Activated CD8-positive, alpha-beta memory T cell treated with anti-CD3 and anti-CD28 coated beads, Interleukin-2, amount 50 U/mL, for 1 hour (primary cell): ENCODE measurements around the gene CCDC169.
"Not testable (repeated sequence)": the region's sequence is repeated elsewhere in the genome, so short reads cannot be mapped to it uniquely, and the experiment has no call there.

ENCODE experiments used
- DNase-seq: peaks from one replicate; pipeline ENCODE4 v3.0.0-alpha.2; 2020; ENCODE audit errors: extremely low read depth

CCDC169 gene

DNA sequence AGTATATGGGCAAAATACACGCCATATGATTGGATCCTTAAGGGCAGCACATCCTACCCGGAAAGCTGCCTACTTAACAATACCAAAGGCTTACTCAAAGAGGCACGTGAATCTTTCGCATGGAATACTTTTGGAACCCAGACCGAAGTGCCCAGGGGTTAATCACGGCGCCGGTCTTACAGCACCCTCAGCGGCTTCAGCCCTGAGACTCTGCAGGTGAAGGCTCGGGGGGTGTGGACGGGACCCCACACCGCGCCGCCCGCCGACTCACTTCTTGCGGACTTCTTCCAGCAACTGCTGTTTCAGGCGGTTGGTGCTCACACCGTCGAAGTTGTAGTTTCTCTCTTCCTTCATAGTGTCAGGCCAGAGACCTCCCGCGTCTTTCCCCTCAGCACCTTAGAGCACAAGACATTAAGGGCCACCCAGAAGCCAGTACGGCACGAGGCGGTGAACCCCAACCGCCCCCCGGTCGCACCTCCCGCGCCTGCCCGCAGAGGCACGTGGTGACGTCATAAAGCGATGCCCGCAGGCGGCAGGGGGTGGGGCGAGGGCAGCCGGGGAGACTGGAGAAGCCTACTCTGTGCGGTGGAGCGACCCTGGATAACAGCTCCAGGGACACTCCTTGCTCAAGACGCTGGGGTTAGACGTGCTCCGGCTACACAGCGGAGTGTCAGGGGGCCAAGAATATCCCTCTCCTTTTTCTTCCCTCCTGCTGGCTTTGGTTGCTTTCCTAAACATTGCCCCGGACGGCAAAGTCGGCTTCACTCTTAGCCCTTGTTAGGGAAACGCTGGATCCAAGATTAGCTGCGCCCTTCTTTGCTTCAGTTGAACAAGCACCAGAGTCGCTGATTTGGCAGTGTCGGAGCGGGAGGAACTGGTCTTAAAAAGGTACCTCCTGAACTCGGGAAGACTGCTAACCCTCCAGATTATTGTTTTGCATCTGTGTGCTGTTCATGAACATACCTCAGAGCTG lies at the start of gene CCDC169:
Gene CCDC169, minus strand, starts transcription at position 449 of the 973 bp plus-strand sequence. Its CDS starts 95 bp downstream, at position 354.
- peak; percentile 3 for DNase-seq

DNA sequence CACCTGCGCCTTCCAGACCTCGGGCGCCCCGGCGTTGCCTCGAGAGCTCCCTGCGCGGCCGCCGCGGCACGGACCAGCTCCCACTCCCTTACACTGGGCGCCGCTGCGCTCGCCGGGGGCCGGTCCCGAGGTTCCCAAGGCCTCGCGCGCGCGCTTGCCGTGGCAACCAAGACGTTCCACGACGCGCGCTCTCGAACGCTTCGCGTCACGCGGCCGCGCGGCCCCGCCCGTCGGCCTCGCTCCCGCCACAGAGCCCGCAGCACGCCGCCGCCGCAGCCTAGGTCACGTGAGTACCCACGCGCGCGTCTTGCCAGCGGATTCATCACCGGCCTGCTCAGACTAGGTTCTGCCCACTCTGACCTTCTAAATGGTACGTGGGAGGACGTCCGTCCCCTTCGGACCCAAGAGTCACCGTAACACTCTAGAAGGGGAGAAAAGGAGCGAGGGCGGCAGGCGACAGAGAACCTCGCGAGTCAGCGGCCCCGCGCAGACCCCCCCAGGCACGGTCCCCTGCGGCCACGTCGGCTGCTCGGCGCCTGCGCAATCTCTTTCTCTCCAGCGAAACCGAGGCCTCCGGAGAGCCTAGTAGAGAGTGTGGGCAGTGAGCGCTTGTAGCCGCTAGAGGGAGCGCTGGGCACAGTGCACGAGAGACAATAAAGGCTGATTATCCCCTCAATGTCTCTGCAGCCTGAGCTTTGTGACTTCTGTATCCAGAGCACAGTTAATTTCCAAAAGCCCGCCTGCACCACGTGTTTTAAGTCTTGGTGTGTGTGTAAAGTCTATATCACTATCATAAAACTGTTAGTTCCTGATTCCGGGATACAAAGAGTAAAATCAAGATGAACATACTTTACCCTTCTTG lies 48.8 kb upstream of the CCDC169 start, which contains the start of gene SPART:
Gene SPART, minus strand, starts transcription at position 173 of the 862 bp plus-strand sequence. CDS start 10,564 bp downstream, outside the sequence.
- peak; percentile 55 for DNase-seq

GRCh38 chr13:36345438-36346221 lies 48.0 kb upstream of the CCDC169 start:
- no peak for DNase-seq

DNA sequence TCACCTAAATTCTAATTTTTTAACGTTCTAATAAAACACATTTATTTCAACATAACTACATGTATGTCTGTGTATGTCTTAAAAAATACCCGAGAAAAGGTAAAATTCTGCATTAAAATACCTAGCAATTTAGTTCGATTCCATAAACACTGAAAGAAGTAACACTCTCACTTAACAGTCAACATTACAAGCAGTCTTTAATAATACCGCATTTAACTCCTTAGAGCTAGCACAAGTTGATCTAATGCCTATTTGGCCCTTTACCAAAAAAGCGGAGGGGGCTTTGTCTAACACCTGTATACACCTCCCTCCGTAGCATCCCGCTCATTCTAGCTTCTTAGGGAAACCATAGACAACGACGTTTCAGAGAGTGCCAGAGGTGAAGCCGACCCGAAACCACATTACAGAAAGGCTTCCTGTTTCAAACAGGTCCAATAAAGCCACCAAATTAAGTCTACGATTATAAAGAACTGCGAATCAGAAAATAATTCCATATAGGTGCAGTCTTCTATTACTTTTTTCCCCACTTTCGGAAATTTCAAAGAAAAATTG lies 47.3 kb upstream of the CCDC169 start:
- no peak for DNase-seq

DNA sequence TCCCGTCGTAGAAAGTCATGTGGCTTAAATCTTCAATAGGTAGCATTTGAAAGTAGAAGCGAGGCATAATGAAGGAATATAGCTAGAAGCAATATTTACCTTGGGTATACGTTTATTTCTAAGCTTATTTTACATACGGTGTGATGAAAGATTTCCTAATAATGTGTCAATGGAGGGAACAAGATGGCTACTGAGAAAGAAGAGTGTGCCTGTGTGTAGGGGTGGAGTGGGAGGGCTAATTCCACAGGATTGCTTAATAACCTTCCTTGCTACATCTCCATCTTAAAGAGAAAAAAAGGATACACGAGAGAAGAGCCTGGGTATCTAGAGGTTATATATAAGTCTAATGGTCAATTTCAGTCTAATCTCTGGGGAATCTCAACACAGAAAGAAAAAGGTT lies 46.6 kb upstream of the CCDC169 start:
- DNase-seq: no peak

GRCh38 chr13:36343766-36344165 lies 46.2 kb upstream of the CCDC169 start:
- no peak for DNase-seq

- DNase-seq: no peak
These were observed 45.1 kb upstream of the CCDC169 start for GRCh38 chr13:36342715-36343114.

DNA sequence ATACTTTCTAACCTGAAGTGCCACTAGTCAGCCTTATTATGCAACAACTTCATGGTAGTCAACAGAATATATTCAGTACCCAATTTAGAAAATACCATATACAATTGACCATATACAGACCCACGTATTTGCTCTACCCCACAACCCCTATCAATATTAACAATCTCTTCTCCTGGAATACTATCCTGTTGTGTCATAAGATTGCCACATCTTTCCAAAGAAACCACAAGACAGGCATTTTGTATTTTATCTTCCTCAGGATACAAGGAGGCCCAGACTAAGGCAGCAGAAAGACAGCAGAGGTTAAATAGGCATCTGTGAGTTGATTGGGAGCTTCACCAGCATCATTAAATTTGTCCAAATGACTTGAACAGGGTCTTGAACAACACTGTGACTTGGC lies 44.1 kb upstream of the CCDC169 start:
- no peak for DNase-seq

DNA sequence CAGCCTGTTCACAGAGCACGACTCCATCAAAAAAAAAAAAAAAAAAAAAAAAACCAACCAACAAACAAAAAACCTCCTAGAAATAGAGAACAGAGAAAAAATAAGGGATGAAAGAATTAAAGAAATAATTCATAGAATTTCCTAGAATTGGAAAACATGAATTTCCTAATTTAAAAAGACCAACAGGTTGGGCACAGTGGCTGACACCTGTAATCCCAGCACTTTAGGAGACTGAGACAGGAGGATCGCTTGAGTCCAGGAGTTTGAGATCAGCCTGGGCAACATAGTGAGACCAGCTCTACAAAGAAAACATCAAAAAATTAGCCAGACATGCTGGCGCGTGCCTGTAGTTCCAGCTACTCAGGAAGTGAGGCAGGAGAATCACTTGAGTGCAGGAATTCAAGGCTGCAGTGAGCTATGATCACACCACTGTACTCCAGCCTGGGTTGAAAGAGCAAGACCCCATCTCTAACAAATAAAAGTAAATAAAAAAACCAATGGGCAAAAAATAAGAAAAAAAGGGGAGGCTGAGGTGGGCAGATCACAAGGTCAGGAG lies 42.1 kb upstream of the CCDC169 start:
- DNase-seq: no peak

- no peak for DNase-seq
These were observed 40.5 kb upstream of the CCDC169 start for GRCh38 chr13:36337938-36338641.

DNA sequence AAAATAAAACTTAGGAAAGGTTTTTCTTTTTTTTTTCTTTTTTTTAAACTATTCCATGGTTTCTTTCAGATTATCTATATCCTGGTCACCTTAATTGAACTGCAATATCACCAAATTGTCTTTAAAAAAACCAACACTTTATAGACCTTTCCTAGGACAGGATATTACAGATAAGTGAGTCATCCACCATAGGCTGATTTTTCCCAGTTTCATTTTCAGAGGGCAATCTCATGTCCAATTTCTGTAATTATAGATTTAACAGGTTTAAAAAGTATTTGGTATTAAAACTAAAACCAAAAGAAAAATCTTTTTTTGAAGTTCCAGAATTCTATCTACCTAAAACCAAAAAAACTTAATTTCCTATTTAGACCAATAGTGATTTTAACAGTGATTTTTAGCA lies 35.4 kb upstream of the CCDC169 start:
- DNase-seq: no peak

GRCh38 chr13:36332255-36332654 lies 34.6 kb upstream of the CCDC169 start:
- not testable (repeated sequence) for DNase-seq

- no peak for DNase-seq
These were observed 33.7 kb upstream of the CCDC169 start for GRCh38 chr13:36331280-36331679.

DNA sequence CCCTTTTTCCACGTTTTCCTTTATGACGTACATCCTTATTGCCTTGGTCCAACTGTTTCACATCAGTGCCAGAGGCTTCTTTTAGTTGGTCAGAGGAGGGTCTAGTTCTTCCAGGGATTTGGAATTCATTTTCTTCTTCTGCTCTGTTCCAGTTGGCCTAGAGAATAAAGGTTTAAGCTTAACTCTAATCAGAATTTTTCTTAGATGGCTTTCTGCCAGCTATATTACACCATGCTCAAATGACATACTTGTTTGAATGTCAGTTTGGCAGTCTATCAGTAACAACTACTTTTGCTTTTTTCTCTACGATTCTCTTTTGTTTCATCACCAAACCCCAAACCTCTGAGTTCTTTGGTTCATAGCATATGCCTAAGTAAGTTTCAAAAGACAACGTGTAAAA lies 31.7 kb upstream of the CCDC169 start:
- no peak for DNase-seq

- no peak for DNase-seq
These were observed 31.2 kb upstream of the CCDC169 start for GRCh38 chr13:36328821-36329220.

DNA sequence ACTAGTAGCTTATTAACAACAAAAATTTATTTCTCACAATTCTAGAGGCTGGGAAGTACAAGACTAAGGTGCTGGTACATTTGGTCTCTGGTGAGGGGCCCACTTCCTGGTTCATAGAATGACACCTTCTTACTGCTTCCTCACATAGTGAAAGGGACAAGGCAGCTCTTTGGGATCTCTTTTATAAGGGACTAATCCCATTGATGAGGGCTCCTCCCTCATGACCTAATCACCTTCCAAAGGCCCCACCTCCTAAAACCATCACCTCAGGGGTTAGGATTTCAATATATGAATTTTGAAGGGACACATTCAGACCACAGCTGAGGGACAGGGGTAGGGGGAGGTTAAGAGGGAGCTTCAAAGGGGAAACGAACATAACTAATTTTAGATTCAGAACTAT lies 28.3 kb upstream of the CCDC169 start:
- DNase-seq: no peak

- DNase-seq: not testable (repeated sequence)
These were observed 27.3 kb upstream of the CCDC169 start for GRCh38 chr13:36324881-36325280.

DNA sequence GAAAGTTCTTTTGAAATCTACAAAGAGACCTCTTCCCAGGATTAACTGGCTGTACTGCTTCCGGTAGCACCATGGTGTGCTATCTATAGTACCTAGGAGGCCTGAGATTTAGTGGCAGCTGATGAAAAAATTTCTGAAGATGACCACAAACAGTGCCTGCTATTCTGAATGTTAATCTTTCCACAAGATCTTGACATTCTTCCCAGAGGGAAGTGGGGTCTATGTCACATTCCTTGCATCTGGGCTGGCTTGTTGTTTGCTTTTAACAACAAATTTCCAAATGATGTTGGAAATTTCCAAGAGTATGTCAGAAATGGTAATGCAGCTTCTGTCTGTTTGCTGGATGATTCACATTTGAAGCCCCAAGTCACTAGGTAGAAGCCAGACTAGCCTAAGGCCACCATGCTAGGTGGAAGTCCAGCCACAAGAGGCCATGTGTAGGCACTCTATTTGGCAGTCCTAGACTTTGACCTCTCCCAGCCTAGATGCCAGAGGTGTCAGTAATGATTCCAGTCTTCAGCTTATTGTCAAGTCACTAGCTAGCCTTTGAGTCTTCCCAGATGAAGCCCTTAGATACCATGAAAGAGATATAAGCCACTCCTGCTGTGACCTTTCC lies 26.4 kb upstream of the CCDC169 start:
- DNase-seq: no peak

- DNase-seq: no peak
These were observed 25.8 kb upstream of the CCDC169 start for GRCh38 chr13:36323408-36323807.

DNA sequence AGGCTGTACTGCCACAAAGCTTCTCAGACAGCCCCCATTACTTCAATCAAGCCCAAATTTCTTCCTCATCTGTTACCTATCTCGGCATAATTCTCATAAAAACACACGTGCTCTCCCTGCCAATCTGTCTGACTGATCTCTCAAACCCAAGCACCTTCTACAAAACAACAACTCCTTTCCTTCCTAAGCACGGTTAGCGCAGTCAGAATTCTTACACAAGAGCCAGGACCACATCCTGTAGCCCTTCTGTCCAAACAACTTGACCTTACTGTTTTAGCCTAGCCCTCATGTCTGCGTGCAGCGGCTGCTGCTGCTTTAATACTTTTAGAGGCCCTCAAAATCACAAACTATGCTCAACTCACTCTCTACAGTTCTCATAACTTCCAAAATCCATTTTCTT lies 22.2 kb upstream of the CCDC169 start:
- DNase-seq: not testable (repeated sequence)
